Measurements from ENCODE around the gene PAPPA. TPM values are rescaled to one million over a fixed set of nuclear protein-coding genes. Genes with fewer than 3 reads are reported as not detected.

The PAPPA gene
- total RNA-seq, 2 experiments from 2014 or later: not detected

DNA sequence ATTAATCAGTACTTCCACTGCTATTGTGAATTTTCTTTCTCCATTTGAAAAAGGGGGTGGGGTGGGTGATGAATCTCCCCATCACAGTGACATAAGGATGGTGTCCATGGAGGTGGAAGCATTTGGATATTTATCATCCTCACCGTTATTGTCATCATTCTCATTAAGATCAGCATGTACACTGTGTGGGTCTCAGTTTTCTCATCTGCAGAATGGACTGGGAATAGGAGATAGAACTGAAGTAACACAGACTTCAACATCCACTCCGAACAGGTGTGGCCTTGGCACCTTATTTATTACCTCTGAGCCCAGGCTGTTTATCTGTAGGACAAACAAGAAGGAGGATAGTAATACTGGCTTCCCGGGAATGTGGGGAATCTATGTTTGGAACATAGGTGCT, 165.9 kb downstream of the PAPPA start:
- no peaks in the 10 kb centered on the region for H3K27me3 Mint-ChIP-seq
- H3K27ac Mint-ChIP-seq: no peak overlapping the region
- no peaks in the 10 kb centered on the region for H3K9me3 Mint-ChIP-seq
- no peaks in the 10 kb centered on the region for H3K4me1 Mint-ChIP-seq
- no peak for DNase-seq
- ChIA-PET CTCF (no interaction called here), POLR2A (no interaction called here)
- no peak overlapping the region for H3K4me3 Mint-ChIP-seq
- no peaks in the 10 kb centered on the region for H3K36me3 Mint-ChIP-seq (ENCODE audit: low read depth)

DNA sequence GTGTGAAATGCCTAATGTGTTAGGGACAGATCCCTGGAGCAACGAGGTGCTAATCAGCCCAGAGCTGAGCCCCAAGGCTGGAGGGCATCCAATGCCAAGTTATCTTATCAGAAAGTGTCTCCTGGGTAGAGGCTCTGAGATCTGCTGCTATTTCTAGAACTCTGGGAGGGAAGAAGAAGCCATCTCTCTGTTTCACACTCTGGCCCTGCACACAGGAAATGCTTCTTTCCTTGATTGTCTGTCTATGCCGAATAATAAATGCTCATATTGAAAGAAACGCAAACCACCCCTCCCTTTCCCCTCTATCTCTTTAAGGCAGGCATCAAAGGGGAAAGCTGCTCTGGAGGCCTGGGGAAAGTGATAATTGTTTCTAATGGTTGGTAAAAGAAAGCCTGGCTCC, 166.7 kb downstream of the PAPPA start:
- no peaks in the 10 kb centered on the region for H3K36me3 Mint-ChIP-seq (ENCODE audit: low read depth)
- no peaks in the 10 kb centered on the region for H3K9me3 Mint-ChIP-seq
- no peak overlapping the region for H3K27ac Mint-ChIP-seq
- CTCF ChIA-PET: no interaction called here
- no peaks in the 10 kb centered on the region for H3K4me1 Mint-ChIP-seq
- DNase-seq: no peak
- no peak overlapping the region for H3K4me3 Mint-ChIP-seq
- H3K27me3 Mint-ChIP-seq: no peaks in the 10 kb centered on the region
- POLR2A ChIA-PET: no interaction called here

DNA sequence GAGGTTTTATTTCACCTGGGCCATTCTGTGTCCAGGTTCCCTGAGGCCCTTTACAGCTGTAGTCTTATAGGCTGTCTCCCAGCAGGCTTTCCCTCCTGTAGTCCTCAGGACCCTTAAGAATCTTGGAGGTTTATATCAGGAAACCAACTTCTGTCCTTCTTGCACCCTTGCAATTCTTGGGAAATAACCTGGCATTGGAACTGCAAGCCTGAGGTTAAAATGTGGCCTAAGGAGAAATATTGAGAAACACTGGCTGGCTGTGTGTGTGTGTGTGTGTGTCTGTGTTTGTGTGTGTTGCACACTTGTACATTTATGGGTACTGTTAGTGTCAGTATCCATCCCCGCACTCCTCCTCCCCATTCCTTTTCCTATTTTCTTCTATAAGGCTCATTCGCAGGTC, 168.9 kb downstream of the PAPPA start:
- no peaks in the 10 kb centered on the region for H3K4me1 Mint-ChIP-seq
- ChIA-PET CTCF (no interaction called here), POLR2A (no interaction called here)
- H3K36me3 Mint-ChIP-seq (ENCODE audit: low read depth): no peaks in the 10 kb centered on the region
- no peaks in the 10 kb centered on the region for H3K27me3 Mint-ChIP-seq
- no peaks in the 10 kb centered on the region for H3K9me3 Mint-ChIP-seq
- H3K27ac Mint-ChIP-seq: no peak overlapping the region
- no peak for DNase-seq
- H3K4me3 Mint-ChIP-seq: no peak overlapping the region

DNA sequence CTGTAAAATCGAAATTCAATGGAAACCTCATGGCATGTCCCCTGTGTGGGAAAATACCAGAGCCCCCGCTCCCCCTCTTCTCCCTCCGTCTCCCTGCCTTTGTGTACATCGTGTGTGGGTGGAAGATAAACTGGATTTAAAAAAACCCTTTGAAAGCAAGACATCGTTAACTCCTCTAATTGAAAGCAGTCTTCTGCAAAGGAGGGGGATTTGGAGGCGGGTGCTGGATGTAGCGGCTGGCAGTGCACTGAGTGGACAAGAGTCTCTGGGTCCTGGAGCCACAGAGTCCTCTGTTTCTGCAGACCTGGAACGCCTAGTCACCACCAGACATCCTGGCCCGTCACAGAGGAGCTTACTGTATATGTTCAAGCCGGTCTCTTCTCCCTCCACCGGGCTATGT, 169.4 kb downstream of the PAPPA start:
- no peaks in the 10 kb centered on the region for H3K36me3 Mint-ChIP-seq (ENCODE audit: low read depth)
- no peaks in the 10 kb centered on the region for H3K9me3 Mint-ChIP-seq
- no peak for DNase-seq
- ChIA-PET CTCF (no interaction called here), POLR2A (no interaction called here)
- no peak overlapping the region for H3K4me3 Mint-ChIP-seq
- H3K27me3 Mint-ChIP-seq: no peaks in the 10 kb centered on the region
- H3K27ac Mint-ChIP-seq: no peak overlapping the region
- H3K4me1 Mint-ChIP-seq: no peaks in the 10 kb centered on the region

DNA sequence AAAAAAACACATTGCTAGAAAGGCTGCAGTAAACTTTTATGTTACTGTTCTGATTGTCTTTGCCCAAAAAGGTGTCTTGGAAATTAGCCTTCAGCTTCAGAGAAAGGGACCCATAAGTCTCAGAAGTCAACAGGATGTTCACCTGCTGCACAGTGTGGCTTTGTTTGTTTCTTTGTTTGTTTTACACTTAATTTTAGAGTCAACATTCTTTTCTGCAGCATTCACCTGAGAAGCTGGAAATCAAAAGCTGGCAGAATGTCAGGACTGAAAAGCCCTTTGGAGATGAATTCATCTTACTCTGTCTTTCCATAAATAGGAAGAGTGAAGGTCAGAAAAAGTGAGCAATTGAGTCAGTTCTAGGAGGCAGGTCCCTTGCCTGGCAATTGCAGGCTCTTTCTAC, 170.0 kb downstream of the PAPPA start:
- no peaks in the 10 kb centered on the region for H3K9me3 Mint-ChIP-seq
- ChIA-PET POLR2A (no interaction called here), CTCF (no interaction called here)
- no peaks in the 10 kb centered on the region for H3K36me3 Mint-ChIP-seq (ENCODE audit: low read depth)
- H3K4me3 Mint-ChIP-seq: no peak overlapping the region
- no peak overlapping the region for H3K27ac Mint-ChIP-seq
- no peaks in the 10 kb centered on the region for H3K27me3 Mint-ChIP-seq
- no peaks in the 10 kb centered on the region for H3K4me1 Mint-ChIP-seq
- no peak for DNase-seq

DNA sequence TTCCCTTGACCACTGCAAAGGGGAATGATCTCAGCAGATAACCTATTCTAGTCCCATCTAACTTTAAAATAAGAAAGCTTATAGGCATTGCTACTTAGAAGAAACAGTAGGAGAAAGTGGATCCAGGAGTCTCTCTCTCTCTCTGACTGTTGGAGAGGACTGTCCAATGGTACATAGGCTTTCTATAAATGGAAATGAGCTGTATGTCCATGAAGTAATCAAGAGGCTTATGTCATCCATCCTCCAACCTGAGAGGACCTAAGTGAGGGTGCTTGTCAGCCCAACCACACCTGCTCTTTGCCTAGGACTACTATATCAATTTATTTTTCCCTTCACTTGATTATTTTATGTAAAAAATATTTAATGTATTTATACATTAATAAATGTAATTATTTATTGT, 172.3 kb downstream of the PAPPA start:
- no peak overlapping the region for H3K4me3 Mint-ChIP-seq
- DNase-seq: no peak
- no peak overlapping the region for H3K27ac Mint-ChIP-seq
- H3K4me1 Mint-ChIP-seq: no peaks in the 10 kb centered on the region
- ChIA-PET POLR2A (no interaction called here), CTCF (no interaction called here)
- H3K9me3 Mint-ChIP-seq: no peaks in the 10 kb centered on the region
- no peaks in the 10 kb centered on the region for H3K27me3 Mint-ChIP-seq
- no peaks in the 10 kb centered on the region for H3K36me3 Mint-ChIP-seq (ENCODE audit: low read depth)

DNA sequence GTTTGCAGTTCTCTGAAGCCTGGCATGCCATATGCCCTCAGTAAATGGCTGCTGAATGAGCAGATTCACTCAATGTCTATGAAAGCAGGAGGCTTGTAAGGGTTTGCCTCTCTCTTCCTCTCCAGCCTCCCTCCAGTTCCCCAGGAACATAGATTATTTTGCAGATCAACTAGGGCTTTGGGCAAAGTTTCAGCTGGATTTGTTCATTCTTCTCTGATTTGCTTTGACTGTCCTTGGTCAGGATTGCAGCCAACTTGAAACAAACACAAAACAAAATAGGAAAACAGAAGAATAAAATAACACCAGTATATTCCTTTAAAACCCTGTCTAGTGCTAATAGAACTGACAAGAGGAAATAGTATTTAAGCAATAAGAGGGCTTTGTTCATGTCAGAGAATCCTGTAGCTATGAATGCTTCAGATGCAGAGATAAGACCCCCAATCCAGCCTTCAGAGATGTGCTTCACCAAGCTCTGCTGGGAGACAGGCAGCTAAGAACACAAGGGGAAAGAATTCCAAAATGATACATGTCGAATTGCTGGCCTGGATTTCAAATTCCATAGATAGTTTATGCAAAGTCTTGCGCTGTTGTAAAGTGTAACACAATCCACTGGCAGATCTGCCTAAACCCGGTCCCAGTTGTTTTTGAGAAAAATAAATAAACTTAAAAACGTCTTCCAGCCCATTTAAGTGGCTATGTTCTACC, 174.3 kb downstream of the PAPPA start:
- no peaks in the 10 kb centered on the region for H3K36me3 Mint-ChIP-seq (ENCODE audit: low read depth)
- DNase-seq: no peak
- no peaks in the 10 kb centered on the region for H3K27me3 Mint-ChIP-seq
- H3K4me3 Mint-ChIP-seq: no peak overlapping the region
- no peaks in the 10 kb centered on the region for H3K4me1 Mint-ChIP-seq
- ChIA-PET CTCF (no interaction called here), POLR2A (no interaction called here)
- no peaks in the 10 kb centered on the region for H3K9me3 Mint-ChIP-seq
- no peak overlapping the region for H3K27ac Mint-ChIP-seq

DNA sequence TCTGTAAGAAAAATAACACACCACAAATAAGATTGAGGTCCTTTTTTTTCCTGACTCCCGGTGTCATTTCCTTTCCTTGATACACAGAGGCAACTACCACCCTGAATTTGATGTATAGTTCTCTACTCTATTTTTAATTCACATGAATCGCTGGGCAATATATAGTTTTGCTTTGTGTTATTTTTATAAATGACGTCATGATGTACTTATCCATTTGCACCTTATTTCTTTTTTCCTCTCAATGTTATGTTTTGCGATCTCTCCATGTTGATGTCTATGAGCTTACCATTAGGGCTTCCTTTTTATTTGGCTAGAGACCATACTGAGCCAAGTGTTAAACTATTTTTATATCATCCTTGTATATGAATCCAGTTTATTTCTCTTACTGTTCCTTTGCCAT, 175.9 kb downstream of the PAPPA start:
- Mint-ChIP-seq H3K27me3 (no peaks in the 10 kb centered on the region), H3K9me3 (no peaks in the 10 kb centered on the region), H3K27ac (no peak overlapping the region), H3K4me1 (no peaks in the 10 kb centered on the region), H3K36me3 (ENCODE audit: low read depth) (no peaks in the 10 kb centered on the region), H3K4me3 (no peak overlapping the region)
- ChIA-PET POLR2A (no interaction called here), CTCF (no interaction called here)
- no peak for DNase-seq

DNA sequence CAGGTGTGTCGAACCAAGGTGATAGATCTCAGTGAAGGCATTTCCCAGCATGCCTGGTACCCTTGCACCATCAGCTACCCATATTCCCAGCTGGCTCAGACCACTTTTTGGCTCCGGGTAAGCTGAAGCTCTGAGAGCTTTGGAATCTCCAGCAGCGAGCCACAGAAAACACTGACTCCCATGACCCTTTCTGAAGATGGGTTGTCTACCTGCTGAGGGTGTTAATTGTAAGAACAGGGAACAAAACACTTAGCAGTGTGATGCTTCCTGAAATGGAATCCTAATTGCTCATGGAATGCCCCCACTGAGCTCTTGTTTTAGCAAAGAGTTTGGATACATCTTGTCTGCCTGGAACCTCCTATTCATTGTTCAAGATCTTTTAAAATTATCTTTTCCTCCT, 177.7 kb downstream of the PAPPA start:
- no peaks in the 10 kb centered on the region for H3K4me1 Mint-ChIP-seq
- no peaks in the 10 kb centered on the region for H3K36me3 Mint-ChIP-seq (ENCODE audit: low read depth)
- ChIA-PET CTCF (no interaction called here), POLR2A (no interaction called here)
- no peak for DNase-seq
- H3K4me3 Mint-ChIP-seq: no peak overlapping the region
- H3K27me3 Mint-ChIP-seq: no peaks in the 10 kb centered on the region
- no peaks in the 10 kb centered on the region for H3K9me3 Mint-ChIP-seq
- no peak overlapping the region for H3K27ac Mint-ChIP-seq

DNA sequence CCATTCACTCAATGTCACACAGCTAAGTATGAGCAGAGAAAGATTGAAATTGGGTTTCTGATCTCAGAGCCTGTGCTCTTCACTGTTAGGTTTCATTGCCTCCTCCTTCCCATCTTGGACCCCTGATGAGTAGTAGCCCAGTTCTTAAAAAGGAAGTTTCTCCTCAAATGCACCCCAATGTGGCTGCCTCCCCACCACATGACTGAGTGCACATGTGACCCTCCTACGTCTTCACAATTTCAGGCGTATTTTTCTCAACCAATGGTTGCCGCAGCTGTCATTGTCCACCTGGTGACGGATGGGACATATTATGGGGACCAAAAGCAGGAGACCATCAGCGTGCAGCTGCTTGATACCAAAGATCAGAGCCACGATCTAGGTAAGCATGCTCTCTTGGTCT, 178.5 kb downstream of the PAPPA start:
- no peaks in the 10 kb centered on the region for H3K27me3 Mint-ChIP-seq
- ChIA-PET CTCF (no interaction called here), POLR2A (no interaction called here)
- no peaks in the 10 kb centered on the region for H3K9me3 Mint-ChIP-seq
- no peaks in the 10 kb centered on the region for H3K4me1 Mint-ChIP-seq
- DNase-seq: no peak
- no peaks in the 10 kb centered on the region for H3K36me3 Mint-ChIP-seq (ENCODE audit: low read depth)
- H3K27ac Mint-ChIP-seq: no peak overlapping the region
- H3K4me3 Mint-ChIP-seq: no peak overlapping the region

DNA sequence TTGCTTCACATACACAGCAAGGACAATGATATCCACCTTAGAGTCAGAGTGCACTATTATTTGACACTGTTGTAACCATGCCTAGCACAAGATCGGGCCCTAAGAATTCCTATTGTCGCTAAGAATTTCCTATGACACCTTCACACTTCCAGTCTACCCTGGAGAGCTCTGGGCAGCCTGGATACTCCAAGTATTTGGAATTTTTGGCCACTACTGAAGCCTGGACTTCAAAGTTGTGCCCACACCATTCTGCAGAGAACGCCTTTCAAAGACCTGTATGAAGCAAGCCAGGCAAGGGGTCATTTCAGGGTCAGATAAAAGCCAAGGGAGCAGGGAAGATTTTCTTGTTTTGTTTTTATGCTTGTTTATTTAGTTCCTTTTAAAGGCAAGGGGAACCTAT, 179.7 kb downstream of the PAPPA start:
- H3K4me3 Mint-ChIP-seq: no peak overlapping the region
- H3K27me3 Mint-ChIP-seq: no peaks in the 10 kb centered on the region
- CTCF ChIA-PET: no interaction called here

DNA sequence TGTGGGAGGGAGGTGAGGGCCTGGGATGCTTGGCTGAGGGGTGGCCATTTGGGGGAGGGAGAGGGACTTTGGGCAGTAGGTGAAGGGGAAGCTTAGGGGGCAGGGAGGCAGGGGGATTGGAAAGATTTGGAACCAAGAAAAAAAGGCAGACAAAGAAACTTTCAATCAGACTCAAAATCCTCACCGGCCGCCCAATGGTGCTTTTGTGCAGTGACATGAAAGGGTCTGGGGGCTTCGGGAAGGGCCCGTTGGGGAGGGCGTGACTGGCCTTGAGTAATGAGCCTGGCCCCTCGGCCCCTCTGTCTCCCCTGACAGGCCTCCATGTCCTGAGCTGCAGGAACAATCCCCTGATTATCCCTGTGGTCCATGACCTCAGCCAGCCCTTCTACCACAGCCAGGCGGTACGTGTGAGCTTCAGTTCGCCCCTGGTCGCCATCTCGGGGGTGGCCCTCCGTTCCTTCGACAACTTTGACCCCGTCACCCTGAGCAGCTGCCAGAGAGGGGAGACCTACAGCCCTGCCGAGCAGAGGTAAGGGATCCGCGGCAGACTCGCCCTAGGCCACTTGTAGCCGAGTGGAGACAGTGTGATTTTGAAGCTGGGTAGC, 181.1 kb downstream of the PAPPA start:
- Mint-ChIP-seq H3K36me3 (ENCODE audit: low read depth) (no peaks in the 10 kb centered on the region), H3K9me3 (no peaks in the 10 kb centered on the region), H3K27me3 (no peaks in the 10 kb centered on the region), H3K4me3 (no peak overlapping the region), H3K27ac (no peak overlapping the region), H3K4me1 (no peaks in the 10 kb centered on the region)
- ChIA-PET CTCF (no interaction called here), POLR2A (no interaction called here)
- DNase-seq: no peak

More for the DNA sequence above, 179.7 kb downstream of the PAPPA start:
- POLR2A ChIA-PET: no interaction called here
- Mint-ChIP-seq H3K27ac (no peak overlapping the region), H3K9me3 (no peaks in the 10 kb centered on the region), H3K4me1 (no peaks in the 10 kb centered on the region), H3K36me3 (ENCODE audit: low read depth) (no peaks in the 10 kb centered on the region)
- DNase-seq: no peak

DNA sequence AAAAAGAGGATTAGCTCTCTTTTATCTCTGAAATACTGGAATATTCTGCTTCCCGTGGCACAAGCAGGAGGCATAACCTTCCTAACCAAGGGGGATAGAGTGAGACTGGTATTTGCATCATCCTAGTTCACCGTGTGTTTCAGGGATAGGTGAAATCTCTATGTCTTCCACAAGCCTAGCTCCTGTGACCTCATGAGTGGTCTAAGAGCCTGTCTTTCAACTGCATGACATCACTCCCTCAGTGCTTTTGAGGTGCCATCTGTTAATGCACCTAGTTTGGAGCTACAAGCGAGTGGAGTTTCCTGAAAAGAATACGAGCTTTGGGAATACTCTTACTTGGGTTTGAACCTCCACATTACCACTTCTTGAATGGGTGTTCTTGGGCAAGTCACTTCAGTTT, 181.8 kb downstream of the PAPPA start:
- no peaks in the 10 kb centered on the region for H3K9me3 Mint-ChIP-seq
- H3K4me3 Mint-ChIP-seq: no peak overlapping the region
- H3K27me3 Mint-ChIP-seq: no peaks in the 10 kb centered on the region
- ChIA-PET POLR2A (no interaction called here), CTCF (no interaction called here)
- no peaks in the 10 kb centered on the region for H3K4me1 Mint-ChIP-seq
- H3K27ac Mint-ChIP-seq: no peak overlapping the region
- no peak for DNase-seq
- no peaks in the 10 kb centered on the region for H3K36me3 Mint-ChIP-seq (ENCODE audit: low read depth)

DNA sequence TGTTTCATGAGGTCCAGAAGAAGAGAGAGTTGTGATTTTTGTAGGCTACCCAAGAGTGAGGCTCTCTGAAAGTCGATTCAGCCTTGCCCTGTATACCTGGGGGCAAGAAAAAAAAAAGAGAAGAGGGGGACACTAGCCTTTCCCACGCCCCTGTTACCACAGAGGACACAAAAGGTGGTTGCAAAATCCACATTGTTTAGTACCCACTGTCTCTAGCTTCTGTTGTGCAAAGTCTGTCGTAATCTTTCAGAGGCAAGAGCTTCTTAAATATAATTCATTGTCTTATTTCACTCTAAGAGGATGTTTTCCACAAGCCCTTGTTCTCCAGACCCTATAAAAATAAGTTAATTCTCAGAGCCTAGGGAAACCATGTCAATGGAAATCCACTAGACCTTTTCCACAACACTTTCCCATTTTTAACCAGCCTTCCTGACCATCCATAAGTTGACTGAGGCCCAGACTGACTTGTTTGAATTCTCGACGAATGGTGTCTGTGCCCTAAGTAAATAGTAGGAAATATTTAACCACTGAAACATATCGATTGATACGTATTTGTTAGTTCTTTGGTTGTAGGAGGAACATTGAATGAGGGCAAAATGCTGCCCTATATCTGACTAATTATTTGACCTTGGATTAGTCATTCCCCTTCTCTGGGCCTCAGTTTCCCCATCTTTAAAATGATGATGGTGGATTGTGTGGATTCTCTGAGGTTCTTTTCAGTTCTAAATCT, 182.7 kb downstream of the PAPPA start:
- H3K27ac Mint-ChIP-seq: no peak overlapping the region
- no peak for DNase-seq
- H3K9me3 Mint-ChIP-seq: no peaks in the 10 kb centered on the region
- ChIA-PET CTCF (no interaction called here), POLR2A (no interaction called here)
- no peaks in the 10 kb centered on the region for H3K4me1 Mint-ChIP-seq
- H3K4me3 Mint-ChIP-seq: no peak overlapping the region
- H3K36me3 Mint-ChIP-seq (ENCODE audit: low read depth): no peaks in the 10 kb centered on the region
- no peaks in the 10 kb centered on the region for H3K27me3 Mint-ChIP-seq

All from activated CD4-positive, alpha-beta memory T cell treated with anti-CD3 and anti-CD28 coated beads, Interleukin-2, amount 10 ng/mL, durations not matched to agents 7 days and 5 days (primary cell).